Measurements from ENCODE around the gene TMSB4X. TPM values are rescaled to one million over a fixed set of nuclear protein-coding genes. Genes with fewer than 3 reads are reported as not detected.

TMSB4X gene
- total and polyA plus RNA-seq, 2 donors (not counting 3 experiments of a cell fraction or from before 2014, with no cell fraction given): 4,136 to 6,858 TPM

DNA sequence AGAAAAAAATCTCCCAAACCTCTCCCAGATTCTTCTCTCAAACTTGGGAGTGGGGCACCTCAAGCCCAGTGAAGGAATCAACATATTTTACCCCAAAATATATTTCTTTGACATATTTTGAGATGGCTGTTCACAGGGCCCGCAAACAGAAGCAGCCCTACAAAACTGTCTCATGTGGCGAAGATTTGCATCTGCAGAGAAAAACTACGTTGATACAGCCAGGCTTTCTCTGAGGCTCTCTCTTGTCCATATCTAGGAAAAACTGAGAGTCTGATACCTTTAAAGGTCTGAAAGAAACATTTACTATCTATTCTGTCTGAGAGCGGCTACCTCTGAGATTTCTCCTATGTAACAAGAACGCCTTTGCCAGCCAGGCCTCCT, 23.3 kb upstream of the TMSB4X start:
- no peaks in the 10 kb centered on the region for H3K9me1 ChIP-seq (replicated peaks; ENCODE audit: control insufficient read depth, extremely low read depth, insufficient read depth, low read length)
- no peaks in the 10 kb centered on the region for H3K79me2 ChIP-seq (ENCODE audit: control insufficient read depth, insufficient read depth, low read length)
- no peak overlapping the region for H3K27ac ChIP-seq (ENCODE audit: insufficient read depth, low read depth, low read length)
- intact Hi-C loops (cut with micrococcal nuclease): loop anchor here (2.0 to 10.0 kb wide), 2 partner anchors 701 to 1923 kb away; partner anchors contain the start of genes FANCB, MOSPD2 and TCEANC
- ChIA-PET POLR2A (no interaction called here), CTCF (interaction anchor here (3.0 kb wide), 1 partner anchor 19 kb away, joined by 10 read pairs; no protein-coding TSS in a partner anchor)
- H3K9me3 ChIP-seq (replicated peaks; ENCODE audit: control insufficient read depth, insufficient read depth, low read length): no peaks in the 10 kb centered on the region
- DNase-seq (ENCODE audit: low read depth, low spot score) (no peak), FAIRE-seq (no peak)
- H3K4me2 ChIP-seq (ENCODE audit: insufficient read depth, low read length): no peak overlapping the region
- BruUV-seq (replicated peaks): no TSS peak
- H3K27me3 ChIP-seq (ENCODE audit: control insufficient read depth in 2 of 2, insufficient read depth in 2 of 2, low read length in 2 of 2): no peaks in the 10 kb centered on the region
- TF ChIP-seq, protein P1, sequence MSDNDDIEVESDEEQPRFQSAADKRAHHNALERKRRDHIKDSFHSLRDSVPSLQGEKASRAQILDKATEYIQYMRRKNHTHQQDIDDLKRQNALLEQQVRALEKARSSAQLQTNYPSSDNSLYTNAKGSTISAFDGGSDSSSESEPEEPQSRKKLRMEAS (IDR thresholded peaks at IDR 0.05; ENCODE audit: insufficient read depth, insufficient read length): no peak
- TF ChIP-seq MYC (IDR thresholded peaks at IDR 0.05; ENCODE audit: low read depth, low read length) (no peak), JUN (IDR thresholded peaks at IDR 0.05; ENCODE audit: borderline replicate concordance, insufficient read depth, insufficient read length, low read depth) (no peak), POLR2AphosphoS5 (IDR thresholded peaks at IDR 0.05; ENCODE audit: insufficient read depth, low read depth, low read length) (no peak), FOS (IDR thresholded peaks at IDR 0.05; ENCODE audit: borderline replicate concordance, insufficient read depth, low read length) (no peak), EZH2 (IDR thresholded peaks at IDR 0.05; ENCODE audit: borderline replicate concordance, low read depth, low read length, severe bottlenecking) (no peak), POLR2A (IDR thresholded peaks at IDR 0.05; ENCODE audit: low read depth, low read length) (no peak), GATA2 (IDR thresholded peaks at IDR 0.05; ENCODE audit: insufficient read depth, insufficient read length, low read depth, low read length) (no peak)
- TF ChIP-seq, protein P2, sequence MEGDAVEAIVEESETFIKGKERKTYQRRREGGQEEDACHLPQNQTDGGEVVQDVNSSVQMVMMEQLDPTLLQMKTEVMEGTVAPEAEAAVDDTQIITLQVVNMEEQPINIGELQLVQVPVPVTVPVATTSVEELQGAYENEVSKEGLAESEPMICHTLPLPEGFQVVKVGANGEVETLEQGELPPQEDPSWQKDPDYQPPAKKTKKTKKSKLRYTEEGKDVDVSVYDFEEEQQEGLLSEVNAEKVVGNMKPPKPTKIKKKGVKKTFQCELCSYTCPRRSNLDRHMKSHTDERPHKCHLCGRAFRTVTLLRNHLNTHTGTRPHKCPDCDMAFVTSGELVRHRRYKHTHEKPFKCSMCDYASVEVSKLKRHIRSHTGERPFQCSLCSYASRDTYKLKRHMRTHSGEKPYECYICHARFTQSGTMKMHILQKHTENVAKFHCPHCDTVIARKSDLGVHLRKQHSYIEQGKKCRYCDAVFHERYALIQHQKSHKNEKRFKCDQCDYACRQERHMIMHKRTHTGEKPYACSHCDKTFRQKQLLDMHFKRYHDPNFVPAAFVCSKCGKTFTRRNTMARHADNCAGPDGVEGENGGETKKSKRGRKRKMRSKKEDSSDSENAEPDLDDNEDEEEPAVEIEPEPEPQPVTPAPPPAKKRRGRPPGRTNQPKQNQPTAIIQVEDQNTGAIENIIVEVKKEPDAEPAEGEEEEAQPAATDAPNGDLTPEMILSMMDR (IDR thresholded peaks at IDR 0.05; ENCODE audit: extremely low read depth in 1 of 2, insufficient read depth in 1 of 2, low read depth in 1 of 2, low read length in 2 of 2): no peak
- H2AFZ ChIP-seq (ENCODE audit: low read depth, low read length): no peak overlapping the region
- H3K9ac ChIP-seq (replicated peaks; ENCODE audit: extremely low read depth, insufficient read depth, low read length): no peak overlapping the region
- no peaks in the 10 kb centered on the region for H3K36me3 ChIP-seq (ENCODE audit: control insufficient read depth in 2 of 2, extremely low read depth in 1 of 2, insufficient read depth in 2 of 2, low read length in 2 of 2)
- H3K4me1 ChIP-seq (ENCODE audit: control insufficient read depth, extremely low read depth, insufficient read depth, low read length): peaks cover 40% of the 10 kb centered on the region
- dilution Hi-C loops (cut with MboI; ENCODE audit: extremely low pct_ligation_motif_present, low sequenced_read_pairs): no loop called here
- no peaks in the 10 kb centered on the region for H4K20me1 ChIP-seq (replicated peaks; ENCODE audit: control insufficient read depth, extremely low read depth, insufficient read depth, low read length)
- H3K4me3 ChIP-seq (replicated peaks in 1 of 3; ENCODE audit: insufficient read depth in 1 of 3, low read depth in 1 of 3, low read length in 3 of 3): no peak overlapping the region

All from endothelial cell of umbilical vein (primary cell).